ENCODE measurements around the gene FGD3.

Gene FGD3

GRCh38 chr9:93025736-93026135 is 78.4 kb downstream of the FGD3 start:
- peak in 2 of 10 donors; percentile 50 to 67 for DNase-seq
- intact Hi-C loops (cut with DNase I) = no loop called here

- intact Hi-C loops (cut with DNase I) = no loop called here
- no peak for DNase-seq
Measured at GRCh38 chr9:93026640-93027039, 79.3 kb downstream of the FGD3 start.

- intact Hi-C loops (cut with DNase I) = no loop called here
- DNase-seq = no peak
Measured at GRCh38 chr9:93027750-93028149, 80.4 kb downstream of the FGD3 start.

DNA sequence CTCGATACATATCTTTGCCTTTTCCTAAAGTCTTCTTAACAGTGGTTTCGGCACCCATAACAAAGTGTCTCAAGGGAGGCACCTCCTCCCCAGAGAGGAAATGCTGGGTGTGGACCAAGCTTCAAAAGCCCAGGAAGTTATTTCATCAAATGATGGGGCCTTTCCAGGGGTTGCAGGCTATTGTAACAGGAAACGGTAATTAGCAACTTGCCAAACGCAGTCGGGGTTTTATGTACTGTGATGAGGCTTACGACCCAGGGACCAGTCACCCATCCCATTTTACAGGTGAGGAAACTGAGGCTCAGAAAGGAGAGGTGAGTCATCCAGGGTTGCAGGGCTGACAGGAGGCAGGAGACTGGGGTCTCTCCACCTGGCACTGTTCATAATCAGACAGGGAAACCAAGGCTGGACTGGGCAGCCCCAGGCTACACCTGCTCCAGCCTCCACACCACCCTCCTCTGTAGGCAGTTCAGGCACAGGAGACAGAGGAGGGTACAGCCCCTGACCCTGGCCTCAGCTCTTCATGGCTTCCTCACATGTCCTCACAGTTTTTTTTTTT is 81.2 kb downstream of the FGD3 start:
- intact Hi-C loops (cut with DNase I) = no loop called here
- DNase-seq = no peak

- peak in 1 of 10 donors; percentile 64 for DNase-seq
Measured at GRCh38 chr9:93030642-93031628, 83.6 kb downstream of the FGD3 start.

DNA sequence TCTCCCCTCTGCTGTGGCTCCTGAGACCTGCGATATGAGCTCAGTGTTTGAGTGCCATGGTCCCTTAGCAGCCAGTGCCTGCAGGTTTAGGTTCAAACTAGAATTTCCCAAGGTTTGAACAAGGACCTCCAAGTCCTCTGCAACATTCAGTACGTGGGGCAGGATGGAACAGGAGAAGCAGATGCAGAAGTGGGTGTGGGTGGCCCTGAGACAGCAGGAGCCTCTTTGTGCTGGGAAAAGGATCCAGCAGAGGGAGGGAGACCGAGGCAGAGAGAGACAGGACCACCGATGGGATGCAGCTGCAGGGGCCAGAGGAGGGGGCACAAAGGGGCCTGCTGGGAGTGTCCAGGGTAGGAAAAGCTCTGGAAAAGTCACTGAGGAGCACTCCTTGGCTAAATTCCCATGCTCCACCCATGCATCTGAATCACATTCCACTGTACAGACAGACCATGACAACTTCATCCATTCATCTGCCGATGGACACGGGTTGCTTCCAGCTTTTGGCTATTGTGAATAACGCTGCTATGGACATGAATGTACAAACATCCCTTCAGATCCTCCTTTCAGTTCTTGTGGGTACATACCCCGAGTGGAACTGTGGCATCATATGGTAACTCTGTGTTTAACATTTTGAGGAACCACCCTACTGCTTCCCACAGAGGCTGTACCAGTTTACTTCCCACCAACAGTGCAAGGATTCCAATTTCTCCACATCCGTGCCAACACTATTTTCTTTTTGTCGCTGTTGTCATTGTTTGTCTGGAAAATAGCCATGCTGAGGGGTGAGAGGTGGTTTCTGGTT is 84.5 kb downstream of the FGD3 start:
- peak in 5 of 10 donors; percentile 25 to 84 (median 58) for DNase-seq

More at GRCh38 chr9:93030642-93031628, 83.6 kb downstream of the FGD3 start:
- intact Hi-C loops (cut with DNase I) = no loop called here

GRCh38 chr9:93032545-93032944 is 85.2 kb downstream of the FGD3 start:
- DNase-seq = peak in 1 of 10 donors; percentile 77
- intact Hi-C loops (cut with DNase I) = no loop called here

More for the DNA sequence above, 84.5 kb downstream of the FGD3 start:
- intact Hi-C loops (cut with DNase I) = no loop called here

GRCh38 chr9:93033531-93033930 is 86.2 kb downstream of the FGD3 start:
- DNase-seq = no peak
- intact Hi-C loops (cut with DNase I) = no loop called here

GRCh38 chr9:93035106-93035660 is 87.9 kb downstream of the FGD3 start:
- peak in 1 of 10 donors; percentile 77 for DNase-seq
- intact Hi-C loops (cut with DNase I) = no loop called here

DNA sequence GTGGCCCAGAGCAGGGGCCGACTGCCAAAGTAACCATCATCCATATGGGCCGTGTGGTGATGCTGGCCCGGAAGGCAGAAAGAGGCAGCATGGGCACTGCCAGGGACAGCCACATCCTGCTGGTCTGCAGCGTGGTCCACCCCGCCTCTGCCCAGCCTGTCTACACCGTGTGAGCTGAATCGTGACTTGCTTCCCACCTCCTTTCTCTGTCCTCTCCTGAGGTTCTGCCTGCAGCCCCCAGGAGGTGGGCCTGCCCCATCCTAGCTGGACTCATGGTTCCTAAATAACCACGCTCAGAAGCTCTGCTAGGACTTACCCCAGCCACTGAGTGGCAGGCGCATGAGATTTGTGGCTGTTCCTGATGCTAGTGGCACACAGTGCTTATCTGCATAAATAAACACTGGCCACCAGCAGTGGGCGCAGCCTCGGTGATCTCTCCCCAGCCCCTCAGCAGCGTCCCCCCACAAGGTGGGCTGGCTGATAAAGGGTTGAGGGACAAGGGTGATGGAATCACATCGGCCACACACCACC is 88.6 kb downstream of the FGD3 start:
- peak in 1 of 10 donors; percentile 76 for DNase-seq
- intact Hi-C loops (cut with DNase I) = no loop called here

DNA sequence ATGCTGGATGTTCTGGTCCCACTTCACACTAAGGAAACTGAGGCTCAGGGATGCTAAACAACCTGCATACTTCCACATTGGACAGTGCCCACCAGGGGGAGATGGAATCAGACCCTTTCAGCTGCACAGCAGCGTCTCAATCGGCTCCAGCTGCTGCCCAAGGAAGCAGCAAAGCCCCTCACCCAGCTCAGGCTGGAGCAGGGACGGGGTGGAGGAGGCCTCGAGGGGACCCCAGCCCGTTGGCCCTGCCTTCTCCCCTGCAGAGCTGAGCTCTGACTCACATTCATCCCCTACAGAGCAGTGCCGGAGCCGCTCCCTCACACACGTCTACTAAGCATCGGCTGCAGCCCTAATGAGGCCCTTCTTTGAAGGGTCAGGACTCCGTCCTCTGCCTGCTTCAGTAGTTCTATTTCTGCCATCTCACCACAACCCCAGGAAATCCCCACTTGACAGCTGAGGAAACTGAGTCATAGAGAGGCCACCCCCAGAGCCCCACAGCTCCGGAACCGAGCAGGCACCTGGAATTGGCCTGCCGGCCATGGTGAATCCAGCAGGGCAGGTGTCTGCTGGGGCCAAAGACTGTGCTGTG is 89.7 kb downstream of the FGD3 start:
- intact Hi-C loops (cut with DNase I) = no loop called here

DNA sequence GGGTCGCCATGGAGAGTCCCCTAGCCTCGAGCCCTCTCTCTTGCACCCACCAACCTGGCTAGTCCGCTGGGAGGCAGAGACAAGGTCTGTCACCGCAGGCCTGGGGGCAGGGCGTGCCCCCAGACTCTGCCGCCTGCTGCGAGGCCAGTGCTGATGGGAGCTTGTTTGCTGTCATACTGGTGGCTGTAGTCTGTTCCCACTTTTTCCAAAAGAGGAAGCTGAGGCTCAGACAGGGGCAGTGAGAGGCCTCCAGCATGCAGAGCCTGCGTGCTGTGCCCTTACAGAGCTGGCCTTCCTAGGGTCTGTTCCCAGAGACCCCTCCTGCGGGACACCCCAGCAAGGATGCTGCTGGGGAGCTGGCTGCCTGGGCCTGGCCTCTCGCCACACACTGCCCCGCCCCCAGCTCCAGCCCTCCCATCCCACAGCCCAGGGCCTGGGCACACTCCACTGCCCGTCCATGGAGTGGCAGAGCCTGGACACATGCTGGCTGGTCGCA is 90.2 kb downstream of the FGD3 start:
- intact Hi-C loops (cut with DNase I) = no loop called here
- DNase-seq = peak in 1 of 10 donors; percentile 80

More for the DNA sequence above, 89.7 kb downstream of the FGD3 start:
- no peak for DNase-seq

DNA sequence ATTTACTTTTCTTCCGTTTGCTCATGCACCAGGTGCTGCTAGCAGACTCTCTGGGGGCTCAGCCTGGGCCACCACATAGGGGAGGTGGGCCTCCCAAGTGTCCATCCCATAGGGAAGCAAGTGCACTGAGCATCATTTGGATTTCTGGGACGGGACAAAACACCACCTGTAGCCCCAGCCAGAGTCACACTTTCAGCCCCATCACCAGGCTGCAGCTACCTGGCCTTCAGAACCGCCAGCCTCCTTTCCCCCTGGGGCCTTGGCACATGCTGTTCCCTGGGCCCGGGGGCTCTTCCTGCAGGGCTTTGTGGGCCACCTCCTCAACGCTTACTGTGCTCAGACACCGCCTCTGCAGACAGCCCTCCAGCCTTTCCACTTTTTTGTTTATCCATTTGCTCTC is 91.6 kb downstream of the FGD3 start:
- intact Hi-C loops (cut with DNase I) = no loop called here
- DNase-seq = peak in 1 of 10 donors; percentile 68

DNA sequence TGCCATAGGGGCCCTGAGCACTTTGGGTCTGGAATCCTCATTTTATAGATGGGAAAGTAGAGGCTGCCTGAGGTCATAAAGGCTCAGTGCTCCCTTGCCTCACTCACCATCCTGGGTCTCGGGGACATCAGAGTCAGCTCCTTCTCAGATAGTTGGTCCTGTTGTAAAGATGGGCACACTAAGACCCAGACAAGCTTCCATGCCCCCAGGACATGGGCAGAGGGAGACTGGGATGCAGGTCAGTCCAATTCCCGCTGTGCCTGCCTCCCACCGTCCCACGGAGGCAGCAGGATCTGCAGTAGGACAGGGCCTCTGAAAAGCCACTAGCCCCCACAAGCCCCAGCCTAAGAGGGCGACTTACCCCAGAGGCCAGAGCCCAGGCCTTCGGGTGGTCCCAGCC is 92.1 kb downstream of the FGD3 start:
- intact Hi-C loops (cut with DNase I) = no loop called here
- DNase-seq = no peak

DNA sequence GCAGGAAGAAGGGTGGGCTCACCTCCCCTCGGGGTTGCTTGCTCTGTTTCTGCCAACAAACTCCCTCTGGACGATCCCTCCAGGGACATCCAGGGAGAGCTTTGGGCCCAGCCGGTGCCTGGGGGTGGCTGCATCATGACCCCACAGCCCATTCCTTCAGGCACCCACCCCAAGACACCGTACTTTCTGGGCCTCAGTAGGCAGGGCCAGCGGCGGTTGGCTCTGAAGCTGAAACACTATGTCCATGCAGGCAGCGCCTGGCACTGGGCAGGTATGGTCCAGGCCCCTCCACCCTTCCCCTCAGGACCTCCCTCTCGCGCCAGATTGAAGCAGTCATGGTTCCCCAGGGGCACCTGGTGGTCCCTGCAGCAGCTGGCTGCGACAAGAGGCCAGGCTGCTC is 92.7 kb downstream of the FGD3 start:
- intact Hi-C loops (cut with DNase I) = no loop called here
- DNase-seq = no peak

- peak in 1 of 10 donors; percentile 73 for DNase-seq
- intact Hi-C loops (cut with DNase I) = no loop called here
Measured at GRCh38 chr9:93040409-93040808, 93.1 kb downstream of the FGD3 start.

GRCh38 chr9:93041108-93041802 is 93.9 kb downstream of the FGD3 start:
- DNase-seq = no peak
- intact Hi-C loops (cut with DNase I) = no loop called here

GRCh38 chr9:93043122-93043521 is 95.8 kb downstream of the FGD3 start:
- intact Hi-C loops (cut with DNase I) = no loop called here
- DNase-seq = no peak

DNA sequence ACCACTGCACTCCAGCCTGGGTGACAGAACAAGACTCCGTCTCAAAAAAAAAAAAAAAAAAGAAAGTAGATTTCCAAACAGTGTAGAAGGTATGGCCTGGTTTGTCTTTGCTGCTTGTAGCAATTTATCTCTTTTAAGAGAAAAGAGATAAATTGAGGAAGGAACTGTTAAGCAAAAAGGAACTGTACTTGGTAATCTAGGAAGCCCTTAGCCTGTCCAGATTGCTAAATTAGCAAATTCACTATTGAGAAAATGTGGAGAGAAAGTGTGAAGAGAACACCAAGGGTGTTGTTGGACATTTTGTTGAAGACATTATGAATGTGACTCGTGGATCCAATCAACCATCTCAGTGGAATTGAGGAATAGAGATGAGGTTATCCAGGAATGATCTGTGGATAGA is 98.2 kb downstream of the FGD3 start:
- no peak for DNase-seq
- intact Hi-C loops (cut with DNase I) = no loop called here

Data from posterior cingulate gyrus (tissue), 11 donors.